ENCODE data around the gene CACNA1S. TPM values are rescaled to one million over a fixed set of nuclear protein-coding genes. Genes with fewer than 3 reads are reported as not detected.

The CACNA1S gene
- total and polyA plus RNA-seq, 2 of the 8 experiments (the other 6 are each of a cell fraction or from before 2014, with no cell fraction given), result 0.06 TPM; not detected in 1

- Histone ChIP-seq H3K36me3 (ENCODE audit: control insufficient read depth in 2 of 4, insufficient read depth in 4 of 4, low read length in 3 of 4) (no peaks in the 10 kb centered on the region), H3K9ac (replicated peaks in 1 of 4; ENCODE audit: extremely low read depth in 1 of 4, low read depth in 3 of 4, low read length in 3 of 4) (no peak within 1 kb of the TSS), H2AK5ac (ENCODE audit: low read depth, low read length) (no peak within 1 kb of the TSS), H3K79me2 (ENCODE audit: control insufficient read depth in 1 of 2, insufficient read depth in 2 of 2, low read length in 2 of 2) (no peaks in the 10 kb centered on the region), H3K56ac (replicated peaks; ENCODE audit: insufficient read length, low read depth, low read length) (peak within 1 kb of the TSS; percentile 17), H3K4ac (replicated peaks; ENCODE audit: insufficient read length, low read depth, low read length) (peak within 1 kb of the TSS; percentile 57), H4K20me1 (replicated peaks in 1 of 2; ENCODE audit: control insufficient read depth in 1 of 2, insufficient read depth in 2 of 2, low read length in 2 of 2) (no peaks in the 10 kb centered on the region), H2AFZ (ENCODE audit: low read length) (peak within 1 kb of the TSS; percentile 74; the same call in 1 of the 2 replicates), H3K27ac (ENCODE audit: low read depth, low read length) (no peak within 1 kb of the TSS), H4K8ac (ENCODE audit: extremely low read depth, insufficient read depth, low read length) (no peak within 1 kb of the TSS), H3K79me1 (ENCODE audit: low read depth, low read length) (no peaks in the 10 kb centered on the region), H3K23me2 (ENCODE audit: low read depth, low read length) (no peaks in the 10 kb centered on the region), H4K91ac (replicated peaks; ENCODE audit: insufficient read length, low read length) (no peak within 1 kb of the TSS), H2BK12ac (ENCODE audit: low read depth, low read length) (0 out of 2 replicates have a peak within 1 kb of the TSS, but pooled peaks have one; percentile 9), H3K14ac (ENCODE audit: insufficient read length) (no peak within 1 kb of the TSS), H2BK20ac (ENCODE audit: low read length) (no peak within 1 kb of the TSS), H3K23ac (ENCODE audit: insufficient read length) (no peak within 1 kb of the TSS), H3K27me3 (replicated peaks in 1 of 4; ENCODE audit: control insufficient read depth in 3 of 4, extremely low read depth in 1 of 4, insufficient read depth in 3 of 4, low read length in 3 of 4) (no peaks in the 10 kb centered on the region; a peak in 1 of 7 replicates), H3K4me3 (ENCODE audit: extremely low read depth in 1 of 4, insufficient read depth in 2 of 4, low read depth in 3 of 4, low read length in 4 of 4) (peak within 1 kb of the TSS in 1 of 4 experiments; percentile 35; a peak in 1 of 8 replicates), H2BK120ac (replicated peaks; ENCODE audit: low read depth, low read length) (no peak within 1 kb of the TSS), H2BK5ac (ENCODE audit: low read depth, low read length) (no peak within 1 kb of the TSS), H3K9me3 (ENCODE audit: insufficient read depth in 2 of 2, low read depth in 1 of 2, low read length in 1 of 2) (no peaks in the 10 kb centered on the region), H4K5ac (ENCODE audit: insufficient read length, low read depth, low read length) (no peak within 1 kb of the TSS), H2BK15ac (ENCODE audit: low read length) (peak within 1 kb of the TSS; percentile 61; the same call in 1 of the 2 replicates), H3K18ac (ENCODE audit: extremely low read depth, low read length) (peak within 1 kb of the TSS; percentile 51), H3K4me2 (ENCODE audit: insufficient read depth in 1 of 2, low read depth in 2 of 2, low read length in 2 of 2) (peak within 1 kb of the TSS; percentile 1 to 58; a peak in 3 of 4 replicates), H3K4me1 (replicated peaks in 1 of 4; ENCODE audit: control insufficient read depth in 3 of 4, insufficient read depth in 4 of 4, low read length in 3 of 4) (peaks cover 3 to 11% (median 9%) of the 10 kb centered on the region in 4 experiments)
- ChIA-PET POLR2A (ENCODE audit: partially characterized antibody) (interaction anchor here (1.0 to 4.3 kb wide), 4 partner anchors 8 to 27 kb away, joined by 3 to 13 read pairs (median 4); partner anchors contain the start of gene TMEM9), CTCF (ENCODE audit: partially characterized antibody) (interaction anchor here (1.0 to 4.9 kb wide), 10 partner anchors 11 to 178 kb away, joined by 3 to 17 read pairs (median 3); no protein-coding TSS in a partner anchor)
- DNase-seq (ENCODE audit: low read depth in 1 of 2, low spot score in 2 of 2), result peak in 1 of 2 experiments; percentile 67
- TF ChIP-seq RBBP5 (IDR thresholded peaks at IDR 0.05; ENCODE audit: borderline replicate concordance, low read depth, low read length) (peak; percentile 49; the same call in 1 of the 2 replicates), KDM4A (IDR thresholded peaks at IDR 0.05; ENCODE audit: low read depth, low read length, severe bottlenecking) (no peak)
- no peak for FAIRE-seq
- 63% methylated on average over 21 of the region's 24 CpGs; no CpG with 5 or more reads in 1 of the 2 experiments for WGBS, 2 experiments (ENCODE audit: extremely low coverage in 1 of 2, insufficient coverage in 1 of 2, insufficient read length in 1 of 2, insufficient replicate concordance in 2 of 2, low coverage in 1 of 2, low lambda C conversion rate in 2 of 2, missing lambda C conversion rate in 1 of 2)
These were observed 14.9 kb upstream of the CACNA1S start, which contains the start of gene ASCL5 for GRCh38 chr1:201126832-201127754. ASCL5 (minus strand) TSS chr1:201127184; CDS start chr1:201115372, 11,812 bp downstream.

Measured in H1 (cell line).